ENCODE data around the gene BCAS3.

Gene BCAS3

GRCh38 chr17:61307905-61308886 is 630.5 kb downstream of the BCAS3 start:
- DNase-seq: no peak

GRCh38 chr17:61309362-61310256 is 632.0 kb downstream of the BCAS3 start:
- no peak for DNase-seq

GRCh38 chr17:61310590-61310989 is 632.9 kb downstream of the BCAS3 start:
- no peak for DNase-seq

- no peak for DNase-seq
These were observed 635.0 kb downstream of the BCAS3 start for GRCh38 chr17:61312406-61313295.

- no peak for DNase-seq
These were observed 636.0 kb downstream of the BCAS3 start for GRCh38 chr17:61313461-61314326.

- DNase-seq: no peak
These were observed 636.9 kb downstream of the BCAS3 start for GRCh38 chr17:61314368-61315078.

GRCh38 chr17:61316633-61317032 is 639.0 kb downstream of the BCAS3 start:
- DNase-seq: no peak

GRCh38 chr17:61317779-61318178 is 640.1 kb downstream of the BCAS3 start:
- no peak for DNase-seq

- DNase-seq: no peak
These were observed 641.0 kb downstream of the BCAS3 start for GRCh38 chr17:61318684-61319098.

GRCh38 chr17:61321344-61321743 is 643.7 kb downstream of the BCAS3 start:
- DNase-seq: no peak

- DNase-seq: no peak
These were observed 644.8 kb downstream of the BCAS3 start for GRCh38 chr17:61322325-61323002.

GRCh38 chr17:61323003-61323908 is 645.6 kb downstream of the BCAS3 start:
- no peak for DNase-seq

- DNase-seq: no peak
These were observed 646.5 kb downstream of the BCAS3 start for GRCh38 chr17:61323909-61324868.

- DNase-seq: no peak
These were observed 647.3 kb downstream of the BCAS3 start for GRCh38 chr17:61324950-61325349.

- no peak for DNase-seq
These were observed 647.9 kb downstream of the BCAS3 start for GRCh38 chr17:61325382-61326073.

- no peak for DNase-seq
These were observed 648.7 kb downstream of the BCAS3 start for GRCh38 chr17:61326330-61326729.

- no peak for DNase-seq
These were observed 650.7 kb downstream of the BCAS3 start for GRCh38 chr17:61328351-61328750.

Data from CD4-positive, alpha-beta T cell treated with Interleukin-17A for 4 hours (primary cell).